SK-N-SH (cell line): Measurements from ENCODE around the gene ADAMTS2. TPM values are rescaled to one million over a fixed set of nuclear protein-coding genes. Genes with fewer than 3 reads are reported as not detected.

Source experiments
- CTCF ChIA-PET: fragments of 300-600, 350-600 bp; formaldehyde crosslinking; extraction: SDS; loops from one replicate; lab custom pipeline; 2021; lab: Yijun Ruan, JAX
- POLR2A ChIA-PET: fragments of 350-600 bp; sonication (Branson Sonifier 250); formaldehyde crosslinking; extraction: SDS; loops from one replicate; lab custom pipeline; 2020; ENCODE audit warnings: antibody characterized with exemption, inconsistent platforms; lab: Yijun Ruan, JAX
- DNase-seq: peaks from one replicate; pipeline ENCODE4 v3.0.0; 2012
- H2AFZ ChIP-seq: fragments of 200-600 bp; sonication (generic); 2 replicates; pipeline ENCODE4 v1.8.1; 2016; ENCODE audit warnings: antibody characterized with exemption, mild to moderate bottlenecking, low read depth
- H3F3A ChIP-seq: fragments of 200-600 bp; sonication (generic); replicated peaks from 2 replicates; pipeline ENCODE3; 2016; ENCODE audit warnings: antibody characterized with exemption, mild to moderate bottlenecking; ENCODE audit not compliant: insufficient read depth
- H3K27ac ChIP-seq, 2 experiments: fragments of 200-500 bp in 1 of 2; fragments of 200-600 bp in 1 of 2; sonication (Bioruptor generic) in 1 of 2; sonication (generic), shearing (Covaris generic) in 1 of 2; 2 replicates each; pipeline versions ENCODE4 v1.5.1 to v1.6.1; 2014 to 2016; ENCODE audit warnings: low read depth in 2 of 2, inconsistent platforms in 1 of 2, low read length in 1 of 2, mild to moderate bottlenecking in 1 of 2, mixed read lengths in 1 of 2
- H3K27me3 ChIP-seq: fragments of 200-600 bp; sonication (generic), shearing (Covaris generic); 2 replicates; pipeline ENCODE4 v1.6.1; 2016; ENCODE audit warnings: mixed run types; ENCODE audit not compliant: insufficient read depth
- H3K36me3 ChIP-seq, 2 experiments: fragments of 200-500 bp in 1 of 2; fragments of 200-600 bp in 1 of 2; sonication (Bioruptor generic) in 1 of 2; sonication (generic) in 1 of 2; replicated peaks in 1 of 2; 2 replicates each; pipeline versions ENCODE3 to v1.5.1; 2014 to 2016; ENCODE audit warnings: low read length in 1 of 2, mild to moderate bottlenecking in 1 of 2; ENCODE audit not compliant: insufficient read depth in 2 of 2, control insufficient read depth in 1 of 2
- H3K4me1 ChIP-seq, 2 experiments: fragments of 200-500 bp in 1 of 2; fragments of 200-600 bp in 1 of 2; sonication (Bioruptor generic) in 1 of 2; sonication (generic), shearing (Covaris generic) in 1 of 2; 2 replicates each; pipeline versions ENCODE4 v1.5.1 to v1.6.1; 2014 to 2016; ENCODE audit warnings: low read depth in 1 of 2, low read length in 1 of 2, mixed run types in 1 of 2; ENCODE audit not compliant: insufficient read depth in 2 of 2, control insufficient read depth in 1 of 2
- H3K4me2 ChIP-seq: fragments of 200-600 bp; sonication (generic), shearing (Covaris generic); 2 replicates; pipeline ENCODE4 v1.6.1; 2017; ENCODE audit warnings: mixed run types
- H3K4me3 ChIP-seq, 2 experiments: fragments of 200-500 bp in 1 of 2; fragments of 200-600 bp in 1 of 2; sonication (Bioruptor generic) in 1 of 2; sonication (generic), shearing (Covaris generic) in 1 of 2; 2 replicates each; pipeline versions ENCODE4 v1.5.1 to v1.8.1; 2014 to 2016; ENCODE audit warnings: low read depth in 2 of 2, inconsistent platforms in 1 of 2, low read length in 1 of 2, mild to moderate bottlenecking in 1 of 2, mixed read lengths in 1 of 2, moderate library complexity in 1 of 2
- H3K79me2 ChIP-seq: fragments of 200-600 bp; sonication (generic); 2 replicates; pipeline ENCODE4 v1.8.1; 2017; ENCODE audit warnings: mild to moderate bottlenecking; ENCODE audit not compliant: insufficient read depth
- H3K9ac ChIP-seq: fragments of 200-600 bp; sonication (generic); 2 replicates; pipeline ENCODE4 v1.6.1; 2017; ENCODE audit warnings: mixed run types
- H3K9me2 ChIP-seq: fragments of 200-600 bp; sonication (generic); 2 replicates; pipeline ENCODE4 v1.6.1; 2017; ENCODE audit warnings: mixed run types
- H3K9me3 ChIP-seq: fragments of 200-600 bp; sonication (generic); 2 replicates; pipeline ENCODE4 v1.6.1; 2017; ENCODE audit warnings: mixed run types, mild to moderate bottlenecking, moderate library complexity
- H4K20me1 ChIP-seq: fragments of 200-600 bp; sonication (generic); 2 replicates; pipeline ENCODE4 v1.6.1; 2017; ENCODE audit warnings: mild to moderate bottlenecking, mixed run types; ENCODE audit not compliant: insufficient read depth
- EP300 ChIP-seq, 2 experiments: IDR thresholded peaks; 2 replicates each; pipeline versions ENCODE4 v1.4.0 to v1.6.1; 2012; ENCODE audit warnings: borderline replicate concordance in 1 of 2, low read depth in 1 of 2, low read length in 1 of 2
- FOXM1 ChIP-seq: IDR thresholded peaks from 2 replicates; pipeline ENCODE4 v1.4.0; 2012; ENCODE audit warnings: low read depth, mild to moderate bottlenecking
- GATA2 ChIP-seq: sonication (generic); formaldehyde crosslinking; IDR thresholded peaks from 2 replicates; pipeline ENCODE4 v1.5.0; 2020; ENCODE audit warnings: mild to moderate bottlenecking, missing genetic modification reagents
- IRF3 ChIP-seq: fragments of 150-350 bp; IDR thresholded peaks from 2 replicates; pipeline ENCODE4 v1.6.1; 2016; ENCODE audit warnings: mild to moderate bottlenecking, low read depth, low read length
- MAX ChIP-seq: IDR thresholded peaks from 2 replicates; pipeline ENCODE4 v1.4.0; 2012; ENCODE audit warnings: low read depth
- MXI1 ChIP-seq: IDR thresholded peaks from 2 replicates; pipeline ENCODE4 v1.6.1; 2012; ENCODE audit warnings: mild to moderate bottlenecking, low read depth, low read length, improper control_type of control experiment
- NFIC ChIP-seq: IDR thresholded peaks from 2 replicates; pipeline ENCODE4 v1.4.0; 2012; ENCODE audit warnings: borderline replicate concordance
- PBX3 ChIP-seq: IDR thresholded peaks from 2 replicates; pipeline ENCODE4; 2012
- RAD21 ChIP-seq: IDR thresholded peaks from 2 replicates; pipeline ENCODE4 v1.6.1; 2012; ENCODE audit warnings: mild to moderate bottlenecking, low read length
- RFX5 ChIP-seq: IDR thresholded peaks from 2 replicates; pipeline ENCODE4 v1.6.1; 2012; ENCODE audit warnings: mild to moderate bottlenecking, improper control_type of control experiment, low read length
- SMC3 ChIP-seq: IDR thresholded peaks from 2 replicates; pipeline ENCODE4 v1.6.1; 2012; ENCODE audit warnings: low read depth, low read length, improper control_type of control experiment
- USF1 ChIP-seq: IDR thresholded peaks from 2 replicates; pipeline ENCODE4 v1.4.0; 2012; ENCODE audit warnings: low read depth, borderline replicate concordance
- USF2 ChIP-seq: fragments of 150-350 bp; IDR thresholded peaks from 2 replicates; pipeline ENCODE4 v1.6.1; 2017; ENCODE audit warnings: antibody characterized with exemption, low read length, low read depth, borderline replicate concordance
- YY1 ChIP-seq: IDR thresholded peaks from 2 replicates; pipeline ENCODE4 v1.4.0; 2012; ENCODE audit warnings: low read depth, mild to moderate bottlenecking
- WGBS: methylation state at CpG from one replicate; pipeline ENCODE4 v1.1.6; 2017; ENCODE audit warnings: low lambda C conversion rate; 5-methylcytosine and 5-hydroxymethylcytosine counted together
- polyA plus RNA-seq, 3 experiments: library from polyadenylated mRNA; depleted of rRNA; stranded (reverse); fragments of >200 nt; gene quantifications; 2 replicates each; pipeline ENCODE4 v1.2.3, GENCODE V29; 2012

ADAMTS2 gene
- polyA plus RNA-seq, 1 of the 3 experiments (the other 2 are of a cell fraction) = 0.12 TPM

- no peak for DNase-seq
- no peaks in the 10 kb centered on the region for H3F3A ChIP-seq
- H3K79me2 ChIP-seq = no peaks in the 10 kb centered on the region
- H3K27ac ChIP-seq = peak overlapping the region in 1 of 2 experiments; percentile 75; a peak in 1 of 4 replicates
- CTCF ChIA-PET = interaction anchor here (0.8 to 3.0 kb wide), 14 partner anchors 10 to 220 kb away, joined by 3 to 15 read pairs (median 4); no protein-coding TSS in a partner anchor
- no peaks in the 10 kb centered on the region for H4K20me1 ChIP-seq
- no peak overlapping the region for H2AFZ ChIP-seq
- no peaks in the 10 kb centered on the region; the same call in 1 of the 2 replicates for H3K9me3 ChIP-seq
- TF ChIP-seq NFIC (no peak), MXI1 (no peak), RAD21 (no peak), USF2 (no peak), MAX (no peak), RFX5 (no peak), YY1 (no peak), SMC3 (no peak), IRF3 (no peak), USF1 (no peak), FOXM1 (no peak), GATA2 (no peak), EP300 (IDR thresholded peaks at IDR 0.05; ENCODE audit: borderline replicate concordance in 1 of 2, low read depth in 1 of 2, low read length in 1 of 2) (no peak), PBX3 (no peak)
- no peaks in the 10 kb centered on the region for H3K9me2 ChIP-seq
- no peak overlapping the region for H3K4me3 ChIP-seq
- POLR2A ChIA-PET = interaction anchor here (1.4 kb wide), 1 partner anchor 9 kb away, joined by 3 read pairs; no protein-coding TSS in a partner anchor
- no peak overlapping the region for H3K4me2 ChIP-seq
- no peaks in the 10 kb centered on the region for H3K36me3 ChIP-seq
- no peak overlapping the region for H3K9ac ChIP-seq
- H3K4me1 ChIP-seq = peaks cover 0 to 84% of the 10 kb centered on the region in 2 experiments; a peak in 1 of 4 replicates
- no peaks in the 10 kb centered on the region for H3K27me3 ChIP-seq
- 66% methylated on average over 18 of the region's 23 CpGs for WGBS
Measured at GRCh38 chr5:179275941-179276837, 69.1 kb downstream of the ADAMTS2 start.
